Bladder microvascular endothelial cell (primary cell): ENCODE data around the gene TAF11L5. TPM values are rescaled to one million over a fixed set of nuclear protein-coding genes. Genes with fewer than 3 reads are reported as not detected.

ENCODE experiments used
- total RNA-seq: library from RNA; depleted of rRNA; stranded (reverse); fragments of >200 nt; gene quantifications from 2 replicates; pipeline ENCODE4 v1.2.3, GENCODE V29; 2014

The TAF11L5 gene
- total RNA-seq: not detected in 2 replicates

DNA sequence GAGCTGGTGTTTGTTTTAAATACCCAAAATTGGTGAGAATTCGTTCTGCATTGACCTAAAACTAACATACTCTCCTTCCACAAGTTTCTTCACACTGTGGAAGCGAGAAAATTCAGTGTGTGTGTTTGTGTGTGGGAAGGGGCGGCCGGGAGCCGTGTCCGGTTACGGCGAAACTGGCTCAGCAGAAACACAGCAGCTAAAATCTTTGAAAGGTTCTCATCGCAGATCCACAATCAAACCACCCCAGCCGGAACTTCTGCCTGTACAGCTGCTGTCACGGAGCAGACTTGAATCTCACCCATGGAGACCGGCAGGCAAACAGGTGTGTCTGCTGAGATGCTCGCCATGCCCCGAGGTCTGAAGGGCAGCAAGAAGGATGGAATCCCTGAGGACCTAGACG, at the start of gene TAF11L5:
TSS of gene TAF11L5 (plus strand) at position 301 of the 400 bp plus-strand sequence.

DNA sequence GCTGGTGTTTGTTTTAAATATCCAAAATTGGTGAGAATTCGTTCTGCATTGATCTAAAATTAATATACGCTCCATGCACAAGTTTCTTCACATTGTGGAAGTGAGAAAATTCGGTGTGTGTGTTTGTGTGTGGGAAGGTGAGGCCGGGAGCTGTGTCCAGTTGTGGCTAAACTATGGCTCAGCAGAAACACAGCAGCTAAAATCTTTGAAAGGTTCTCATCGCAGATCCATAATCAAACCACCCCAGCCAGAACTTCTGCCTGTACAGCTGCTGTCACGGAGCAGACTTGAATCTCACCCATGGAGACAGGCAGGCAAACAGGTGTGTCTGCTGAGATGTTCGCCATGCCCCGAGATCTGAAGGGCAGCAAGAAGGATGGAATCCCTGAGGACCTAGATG, 27.1 kb upstream of the TAF11L5 start, which contains the start of gene TAF11L2:
TSS of gene TAF11L2 (plus strand) at position 301 of the 400 bp plus-strand sequence.

DNA sequence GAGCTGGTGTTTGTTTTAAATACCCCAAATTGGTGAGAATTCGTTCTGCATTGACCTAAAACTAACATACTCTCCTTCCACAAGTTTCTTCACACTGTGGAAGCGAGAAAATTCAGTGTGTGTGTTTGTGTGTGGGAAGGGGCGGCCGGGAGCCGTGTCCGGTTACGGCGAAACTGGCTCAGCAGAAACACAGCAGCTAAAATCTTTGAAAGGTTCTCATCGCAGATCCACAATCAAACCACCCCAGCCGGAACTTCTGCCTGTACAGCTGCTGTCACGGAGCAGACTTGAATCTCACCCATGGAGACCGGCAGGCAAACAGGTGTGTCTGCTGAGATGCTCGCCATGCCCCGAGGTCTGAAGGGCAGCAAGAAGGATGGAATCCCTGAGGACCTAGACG, 7.0 kb upstream of the TAF11L5 start, which contains the start of gene TAF11L3:
TSS of gene TAF11L3 (plus strand) at position 301 of the 400 bp plus-strand sequence.

DNA sequence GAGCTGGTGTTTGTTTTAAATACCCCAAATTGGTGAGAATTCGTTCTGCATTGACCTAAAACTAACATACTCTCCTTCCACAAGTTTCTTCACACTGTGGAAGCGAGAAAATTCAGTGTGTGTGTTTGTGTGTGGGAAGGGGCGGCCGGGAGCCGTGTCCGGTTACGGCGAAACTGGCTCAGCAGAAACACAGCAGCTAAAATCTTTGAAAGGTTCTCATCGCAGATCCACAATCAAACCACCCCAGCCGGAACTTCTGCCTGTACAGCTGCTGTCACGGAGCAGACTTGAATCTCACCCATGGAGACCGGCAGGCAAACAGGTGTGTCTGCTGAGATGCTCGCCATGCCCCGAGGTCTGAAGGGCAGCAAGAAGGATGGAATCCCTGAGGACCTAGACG, 3.5 kb upstream of the TAF11L5 start, which contains the start of gene TAF11L4:
TSS of gene TAF11L4 (plus strand) at position 301 of the 400 bp plus-strand sequence.

DNA sequence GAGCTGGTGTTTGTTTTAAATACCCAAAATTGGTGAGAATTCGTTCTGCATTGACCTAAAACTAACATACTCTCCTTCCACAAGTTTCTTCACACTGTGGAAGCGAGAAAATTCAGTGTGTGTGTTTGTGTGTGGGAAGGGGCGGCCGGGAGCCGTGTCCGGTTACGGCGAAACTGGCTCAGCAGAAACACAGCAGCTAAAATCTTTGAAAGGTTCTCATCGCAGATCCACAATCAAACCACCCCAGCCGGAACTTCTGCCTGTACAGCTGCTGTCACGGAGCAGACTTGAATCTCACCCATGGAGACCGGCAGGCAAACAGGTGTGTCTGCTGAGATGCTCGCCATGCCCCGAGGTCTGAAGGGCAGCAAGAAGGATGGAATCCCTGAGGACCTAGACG, 3.3 kb downstream of the TAF11L5 start, which contains the start of gene TAF11L6:
TSS of gene TAF11L6 (plus strand) at position 301 of the 400 bp plus-strand sequence.

Other genes with a start within 250 kb of the TAF11L5 start
- gene TAF11L2, start 27.0 kb upstream of the TAF11L5 start, total RNA-seq: not detected in 2 replicates
- not detected in 2 replicates for gene TAF11L3, start 6.9 kb upstream of the TAF11L5 start, total RNA-seq
- gene TAF11L4, start 3.4 kb upstream of the TAF11L5 start, total RNA-seq: not detected in 2 replicates
- not detected in 2 replicates for gene TAF11L6, start 3.4 kb downstream of the TAF11L5 start, total RNA-seq
- gene TAF11L7, start 60.5 kb downstream of the TAF11L5 start, total RNA-seq: not detected in 2 replicates
- gene TAF11L8, start 65.7 kb downstream of the TAF11L5 start, total RNA-seq: not detected in 2 replicates
- gene TAF11L9, start 69.2 kb downstream of the TAF11L5 start, total RNA-seq: not detected in 2 replicates
- not detected in 2 replicates for gene TAF11L10, start 72.6 kb downstream of the TAF11L5 start, total RNA-seq
- gene TAF11L11, start 78.9 kb downstream of the TAF11L5 start, total RNA-seq: not detected in 2 replicates
- gene TAF11L12, start 85.2 kb downstream of the TAF11L5 start, total RNA-seq: not detected in 2 replicates
- not detected in 2 replicates for gene TAF11L13, start 106.9 kb downstream of the TAF11L5 start, total RNA-seq
- not detected in 2 replicates for gene TAF11L14, start 109.2 kb downstream of the TAF11L5 start, total RNA-seq